Breast epithelium (tissue), 3 donors: ENCODE data around the gene TEKTIP1.

Source experiments
- CTCF ChIP-seq, 3 donors: fragments of 450-650 bp; IDR thresholded peaks; one replicate each; pipeline ENCODE4 v1.5.1; 2016 to 2017; ENCODE audit warnings: antibody characterized with exemption in 3 of 3, mild to moderate bottlenecking in 3 of 3, moderate library complexity in 3 of 3
- POLR2A ChIP-seq: fragments of 450-650 bp; IDR thresholded peaks from one replicate; pipeline ENCODE4 v1.6.1; 2016; ENCODE audit warnings: antibody characterized with exemption, mild to moderate bottlenecking, moderate library complexity
- POLR2AphosphoS5 ChIP-seq, 3 donors: sonication (generic); formaldehyde crosslinking; IDR thresholded peaks; one replicate each; pipeline ENCODE4 v1.6.1; 2017; ENCODE audit warnings: antibody characterized with exemption in 3 of 3

- TF ChIP-seq CTCF (IDR thresholded peaks at IDR 0.05) (no peak), POLR2A (no peak), POLR2AphosphoS5 (IDR thresholded peaks at IDR 0.05) (no peak)
Measured at GRCh38 chr19:3511506-3512251, 27.3 kb upstream of the TEKTIP1 start.
